Liver (tissue), 3 donors: Measurements from ENCODE around the gene AIPL1.

Source experiments
- CTCF ChIP-seq: fragments of 150-350 bp; IDR thresholded peaks from 2 replicates; pipeline ENCODE4 v1.5.1; 2017; ENCODE audit warnings: improper control_type of control experiment, low read depth, low read length; ENCODE audit not compliant: missing input control
- EGR1 ChIP-seq, 2 donors: IDR thresholded peaks; 2 replicates each; pipeline ENCODE4 v1.6.1; 2016 to 2018; ENCODE audit warnings: antibody characterized with exemption in 2 of 2, low read depth in 2 of 2
- FOXA1 ChIP-seq: IDR thresholded peaks from 2 replicates; pipeline ENCODE4 v1.6.1; 2016; ENCODE audit warnings: antibody characterized with exemption
- GABPA ChIP-seq, 2 donors: IDR thresholded peaks in 1 of 2; conservative IDR thresholded peaks in 1 of 2; 2 replicates each; pipeline ENCODE4 v1.6.1; 2016; ENCODE audit warnings: antibody characterized with exemption in 2 of 2, mild to moderate bottlenecking in 1 of 2, moderate library complexity in 1 of 2
- HNF4A ChIP-seq, 2 donors: conservative IDR thresholded peaks; 2 replicates each; pipeline ENCODE4 v1.6.1; 2016; ENCODE audit warnings: antibody characterized with exemption in 2 of 2, mild to moderate bottlenecking in 2 of 2
- HNF4G ChIP-seq: IDR thresholded peaks from 2 replicates; pipeline ENCODE4 v1.6.1; 2016; ENCODE audit warnings: antibody characterized with exemption
- JUND ChIP-seq, 2 donors: IDR thresholded peaks; 2 replicates each; pipeline ENCODE4 v1.6.1; 2016; ENCODE audit warnings: antibody characterized with exemption in 2 of 2
- MAX ChIP-seq: IDR thresholded peaks from 2 replicates; pipeline ENCODE4 v1.6.1; 2016; ENCODE audit warnings: antibody characterized with exemption
- RAD21 ChIP-seq, 2 donors: IDR thresholded peaks; 2 replicates each; pipeline ENCODE4 v1.6.1; 2016; ENCODE audit warnings: antibody characterized with exemption in 2 of 2, mild to moderate bottlenecking in 2 of 2
- REST ChIP-seq: IDR thresholded peaks from 2 replicates; pipeline ENCODE4 v1.6.1; 2016; ENCODE audit warnings: antibody characterized with exemption, mild to moderate bottlenecking
- SP1 ChIP-seq: IDR thresholded peaks from 2 replicates; pipeline ENCODE4 v1.6.1; 2018; ENCODE audit warnings: antibody characterized with exemption, mild to moderate bottlenecking
- TAF1 ChIP-seq: conservative IDR thresholded peaks from 2 replicates; pipeline ENCODE4 v1.6.1; 2016; ENCODE audit warnings: antibody characterized with exemption, mild to moderate bottlenecking
- YY1 ChIP-seq: IDR thresholded peaks from 2 replicates; pipeline ENCODE4 v1.6.1; 2016; ENCODE audit warnings: antibody characterized with exemption, mild to moderate bottlenecking
- donor health status: healthy.
- donor health status: healthy.

GRCh38 chr17:6454495-6455320 lies 19.8 kb upstream of the AIPL1 start:
- TF ChIP-seq CTCF (no peak), HNF4G (no peak), RAD21 (IDR thresholded peaks at IDR 0.05) (no peak), EGR1 (IDR thresholded peaks at IDR 0.05; ENCODE audit: low read depth in 2 of 2) (no peak), YY1 (no peak), GABPA (IDR thresholded peaks at IDR 0.05 in 1 of 2, conservative IDR thresholded peaks at IDR 0.05 in 1 of 2) (no peak), JUND (IDR thresholded peaks at IDR 0.05) (no peak), HNF4A (conservative IDR thresholded peaks at IDR 0.05) (no peak), SP1 (no peak), MAX (no peak), FOXA1 (no peak), REST (no peak), TAF1 (no peak)
